ENCODE measurements around the gene PDE11A.

Gene PDE11A

DNA sequence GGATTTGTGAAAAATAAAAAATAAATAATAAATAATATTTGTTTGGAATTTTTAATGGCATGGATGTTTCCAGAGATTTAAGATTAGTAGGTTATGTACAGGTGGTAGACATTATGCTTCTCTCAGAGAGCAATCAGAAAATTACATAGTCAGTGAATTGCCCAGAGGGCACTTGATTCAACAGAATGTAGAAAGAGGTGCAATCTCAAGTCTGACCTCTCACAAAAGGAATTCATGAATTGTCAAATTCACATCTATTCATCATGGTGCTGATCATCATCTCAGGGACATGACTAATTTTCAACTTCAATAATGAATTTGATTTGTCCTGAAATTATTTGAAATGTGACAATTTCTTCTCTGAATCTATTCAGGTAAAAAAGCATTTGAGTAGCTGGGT, 172.5 kb downstream of the PDE11A start:
- Mint-ChIP-seq H3K9me3 (no peaks in the 10 kb centered on the region), H3K4me1 (no peaks in the 10 kb centered on the region), H3K36me3 (ENCODE audit: low read depth) (no peaks in the 10 kb centered on the region)

DNA sequence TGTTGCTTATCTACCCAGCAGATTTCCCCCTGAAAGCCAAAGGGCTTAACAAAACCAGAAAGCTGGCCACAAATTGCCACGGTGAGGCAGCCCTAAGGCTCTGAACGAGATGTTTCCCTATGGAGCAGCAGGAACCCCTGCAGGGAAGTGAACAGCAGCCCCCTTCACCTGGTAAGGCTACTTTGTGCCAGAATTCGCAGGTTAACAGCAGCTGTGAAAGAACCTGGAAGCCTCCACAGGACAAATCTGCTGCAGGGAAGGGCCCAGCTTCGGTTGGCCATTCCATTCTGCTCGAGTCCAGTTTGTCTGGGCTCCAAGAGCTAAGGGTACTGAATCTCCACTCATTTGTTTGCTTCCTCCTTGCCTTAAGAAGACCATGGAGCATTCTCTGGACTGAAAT, 175.3 kb downstream of the PDE11A start:
- DNase-seq: no peak
- Mint-ChIP-seq H3K27me3 (ENCODE audit: low read depth, poor library complexity) (peaks cover 4% of the 10 kb centered on the region), H3K36me3 (ENCODE audit: low read depth) (no peaks in the 10 kb centered on the region)

More for the DNA sequence above, 172.5 kb downstream of the PDE11A start:
- no peak overlapping the region for H3K4me3 Mint-ChIP-seq
- no peak overlapping the region for H3K27ac Mint-ChIP-seq
- TF ChIP-seq, protein P1, sequence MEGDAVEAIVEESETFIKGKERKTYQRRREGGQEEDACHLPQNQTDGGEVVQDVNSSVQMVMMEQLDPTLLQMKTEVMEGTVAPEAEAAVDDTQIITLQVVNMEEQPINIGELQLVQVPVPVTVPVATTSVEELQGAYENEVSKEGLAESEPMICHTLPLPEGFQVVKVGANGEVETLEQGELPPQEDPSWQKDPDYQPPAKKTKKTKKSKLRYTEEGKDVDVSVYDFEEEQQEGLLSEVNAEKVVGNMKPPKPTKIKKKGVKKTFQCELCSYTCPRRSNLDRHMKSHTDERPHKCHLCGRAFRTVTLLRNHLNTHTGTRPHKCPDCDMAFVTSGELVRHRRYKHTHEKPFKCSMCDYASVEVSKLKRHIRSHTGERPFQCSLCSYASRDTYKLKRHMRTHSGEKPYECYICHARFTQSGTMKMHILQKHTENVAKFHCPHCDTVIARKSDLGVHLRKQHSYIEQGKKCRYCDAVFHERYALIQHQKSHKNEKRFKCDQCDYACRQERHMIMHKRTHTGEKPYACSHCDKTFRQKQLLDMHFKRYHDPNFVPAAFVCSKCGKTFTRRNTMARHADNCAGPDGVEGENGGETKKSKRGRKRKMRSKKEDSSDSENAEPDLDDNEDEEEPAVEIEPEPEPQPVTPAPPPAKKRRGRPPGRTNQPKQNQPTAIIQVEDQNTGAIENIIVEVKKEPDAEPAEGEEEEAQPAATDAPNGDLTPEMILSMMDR (IDR thresholded peaks at IDR 0.05): no peak
- H3K27me3 Mint-ChIP-seq (ENCODE audit: low read depth, poor library complexity): peaks cover 4% of the 10 kb centered on the region
- no peak for DNase-seq

DNA sequence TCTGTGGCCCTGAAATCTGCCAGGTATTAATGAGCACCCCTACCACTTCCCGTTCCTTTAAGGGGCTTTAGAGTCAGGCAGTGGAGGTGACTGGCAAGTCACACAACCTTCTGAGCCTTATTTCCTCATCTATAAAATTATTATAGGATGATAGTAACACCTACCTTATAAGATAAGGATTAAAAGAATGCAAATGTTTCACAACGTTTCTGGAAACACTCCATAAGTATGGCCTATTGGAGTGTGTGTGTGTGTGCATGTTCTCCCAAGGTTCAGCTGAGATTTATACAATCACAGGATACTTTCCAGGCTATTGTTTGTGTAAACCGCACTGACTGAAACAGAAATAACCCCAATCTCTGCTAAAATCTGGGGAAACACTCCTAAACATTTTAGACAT, 176.0 kb downstream of the PDE11A start:
- no peak for DNase-seq
- H3K9me3 Mint-ChIP-seq: no peaks in the 10 kb centered on the region
- H3K4me1 Mint-ChIP-seq: peaks cover 7% of the 10 kb centered on the region
- TF ChIP-seq, protein P1 (IDR thresholded peaks at IDR 0.05): no peak
- no peak overlapping the region for H3K27ac Mint-ChIP-seq
- H3K27me3 Mint-ChIP-seq (ENCODE audit: low read depth, poor library complexity): peaks cover 4% of the 10 kb centered on the region
- H3K36me3 Mint-ChIP-seq (ENCODE audit: low read depth): no peaks in the 10 kb centered on the region
- H3K4me3 Mint-ChIP-seq: no peak overlapping the region

More for the DNA sequence above, 175.3 kb downstream of the PDE11A start:
- TF ChIP-seq, protein P1 (IDR thresholded peaks at IDR 0.05): no peak
- Mint-ChIP-seq H3K4me1 (peaks cover 7% of the 10 kb centered on the region), H3K27ac (no peak overlapping the region), H3K9me3 (no peaks in the 10 kb centered on the region), H3K4me3 (no peak overlapping the region)

DNA sequence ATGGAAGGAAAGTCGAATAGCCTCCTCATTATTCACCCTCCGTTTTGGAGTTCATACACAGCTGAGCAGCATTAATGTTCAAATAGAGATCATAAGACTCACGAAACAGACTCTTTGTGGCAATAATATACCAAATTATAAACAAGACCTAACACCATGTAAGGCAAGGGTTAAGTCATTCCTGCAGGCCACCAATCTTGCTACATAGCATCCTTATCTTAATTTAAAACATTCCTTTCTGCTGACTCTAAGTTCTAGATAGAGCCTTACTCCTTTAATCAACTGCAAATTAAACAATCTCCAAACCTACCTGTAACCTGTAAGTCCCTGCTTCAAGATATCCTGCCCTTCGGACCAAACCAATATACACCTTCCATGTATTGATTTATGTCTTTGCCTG, 178.0 kb downstream of the PDE11A start:
- Mint-ChIP-seq H3K27ac (no peak overlapping the region), H3K27me3 (ENCODE audit: low read depth, poor library complexity) (peaks cover 4% of the 10 kb centered on the region), H3K36me3 (ENCODE audit: low read depth) (no peaks in the 10 kb centered on the region), H3K4me1 (peaks cover 14% of the 10 kb centered on the region), H3K9me3 (no peaks in the 10 kb centered on the region), H3K4me3 (no peak overlapping the region)
- DNase-seq: no peak
- TF ChIP-seq, protein P1 (IDR thresholded peaks at IDR 0.05): no peak

DNA sequence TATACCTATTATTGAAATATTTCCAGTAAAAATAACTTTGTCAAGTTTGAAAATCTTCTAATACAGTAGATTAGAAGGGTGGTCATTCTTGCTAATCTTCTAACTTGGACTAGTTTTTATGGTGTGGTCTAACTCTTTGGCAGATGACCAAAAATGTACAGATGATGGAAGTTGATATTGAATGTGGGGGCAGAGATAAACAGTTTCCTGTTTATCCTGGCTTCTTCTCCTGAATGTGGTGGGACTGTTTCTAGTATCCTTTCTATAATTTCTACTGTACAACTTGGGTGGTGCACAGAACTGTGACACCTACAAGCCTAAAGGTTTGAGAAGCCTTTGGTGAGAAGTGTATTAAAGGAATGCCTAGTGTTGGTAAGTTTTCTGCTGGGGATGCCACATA, 178.7 kb downstream of the PDE11A start:
- no peaks in the 10 kb centered on the region for H3K9me3 Mint-ChIP-seq
- H3K27ac Mint-ChIP-seq: no peak overlapping the region
- DNase-seq: no peak
- H3K27me3 Mint-ChIP-seq (ENCODE audit: low read depth, poor library complexity): peaks cover 4% of the 10 kb centered on the region
- no peak overlapping the region for H3K4me3 Mint-ChIP-seq
- TF ChIP-seq, protein P1 (IDR thresholded peaks at IDR 0.05): no peak
- no peaks in the 10 kb centered on the region for H3K36me3 Mint-ChIP-seq (ENCODE audit: low read depth)
- peaks cover 21% of the 10 kb centered on the region for H3K4me1 Mint-ChIP-seq

DNA sequence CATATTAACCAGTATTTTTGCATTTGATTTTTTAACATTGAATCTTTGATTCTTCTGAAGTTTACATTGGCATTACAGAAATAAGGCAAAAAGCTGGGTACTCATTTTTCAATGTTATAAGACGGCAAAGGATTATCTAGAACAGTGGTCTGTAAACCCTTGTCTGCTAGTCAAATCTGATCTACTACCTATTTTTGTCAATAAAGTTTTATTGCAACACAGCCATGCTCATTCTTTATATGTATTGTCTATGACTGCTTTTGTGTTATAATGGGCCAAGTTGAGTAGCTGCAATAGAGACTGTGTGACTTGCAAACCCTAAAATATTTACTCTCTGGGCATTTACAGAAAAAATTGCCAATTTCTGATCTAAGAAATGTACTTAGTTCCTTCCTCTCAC, 181.0 kb downstream of the PDE11A start:
- no peaks in the 10 kb centered on the region for H3K9me3 Mint-ChIP-seq
- no peak overlapping the region for H3K27ac Mint-ChIP-seq
- H3K4me1 Mint-ChIP-seq: peaks cover 31% of the 10 kb centered on the region
- no peak overlapping the region for H3K4me3 Mint-ChIP-seq
- no peaks in the 10 kb centered on the region for H3K36me3 Mint-ChIP-seq (ENCODE audit: low read depth)
- TF ChIP-seq, protein P1 (IDR thresholded peaks at IDR 0.05): no peak
- DNase-seq: no peak
- peaks cover 4% of the 10 kb centered on the region for H3K27me3 Mint-ChIP-seq (ENCODE audit: low read depth, poor library complexity)

Measured in nephron progenitor cell (in vitro differentiated cells).